T-cell (primary cell): ENCODE measurements around the gene LRRC28. TPM values are rescaled to one million over a fixed set of nuclear protein-coding genes. Genes with fewer than 3 reads are reported as not detected.

Experiments used
- ATAC-seq, 4 experiments: fragments of 200-7000 bp in 3 of 4; fragments of 150-1000 bp in 1 of 4; cut with Tn5 transposase; replicated peaks in 1 of 4; 1 replicate in 3 of 4; 2 replicates in 1 of 4; pipeline ENCODE4 v1.10.0; 2021; ENCODE audit warnings: moderate library complexity in 3 of 4, mild to moderate bottlenecking in 2 of 4, moderate number of reproducible peaks in 1 of 4
- CTCF ChIA-PET, 2 donors: fragments of 300-600 bp; sonication (Branson Sonifier 250); formaldehyde crosslinking; loops; one replicate each; lab custom pipeline; 2022; ENCODE audit warnings: antibody characterized with exemption in 2 of 2; lab: Charles Lee
- POLR2A ChIA-PET, 2 donors: fragments of 300-600 bp; sonication (Branson Sonifier 250); formaldehyde crosslinking; loops; one replicate each; lab custom pipeline; 2022; ENCODE audit warnings: antibody characterized with exemption in 2 of 2; lab: Charles Lee
- DNase-seq, 35 experiments: peaks; one replicate each; pipeline versions ENCODE4 v3.0.0 to v3.0.0-alpha.2; 2013 to 2023
- H3K27ac ChIP-seq: one replicate; pipeline ENCODE4 v1.5.1; 2013; ENCODE audit warnings: low read length
- H3K27me3 ChIP-seq, 2 experiments: replicated peaks in 1 of 2; 1 replicate in 1 of 2; 2 replicates in 1 of 2; pipeline versions ENCODE4 v1.6.1 to v1.7.0; 2013; ENCODE audit warnings: low read length in 1 of 2, mixed read lengths in 1 of 2; ENCODE audit not compliant: control insufficient read depth in 2 of 2, insufficient read depth in 2 of 2; ENCODE audit errors: extremely low read depth in 1 of 2
- H3K36me3 ChIP-seq, 2 donors: 1 replicate in 1 of 2; 2 replicates in 1 of 2; pipeline versions ENCODE4 v1.6.1 to v1.7.0; 2013; ENCODE audit warnings: low read length in 1 of 2; ENCODE audit not compliant: control insufficient read depth in 2 of 2, insufficient read depth in 1 of 2; ENCODE audit errors: extremely low read depth in 1 of 2
- H3K4me1 ChIP-seq, 2 experiments: 1 replicate in 1 of 2; 2 replicates in 1 of 2; pipeline versions ENCODE4 v1.6.1 to v1.7.0; 2013; ENCODE audit warnings: low read length in 2 of 2, mixed read lengths in 1 of 2; ENCODE audit not compliant: insufficient read depth in 2 of 2, control insufficient read depth in 1 of 2; ENCODE audit errors: extremely low read depth in 1 of 2
- H3K4me3 ChIP-seq, 2 donors: 1 replicate in 1 of 2; 2 replicates in 1 of 2; pipeline versions ENCODE4 v1.5.1 to v1.7.0; 2013; ENCODE audit warnings: mild to moderate bottlenecking in 2 of 2, low read length in 1 of 2, moderate library complexity in 1 of 2; ENCODE audit not compliant: control insufficient read depth in 1 of 2; ENCODE audit errors: extremely low read depth in 1 of 2
- H3K9me3 ChIP-seq: 2 replicates; pipeline ENCODE4 v1.7.0; 2013
- H3K27ac Mint-ChIP-seq, 2 donors: one replicate each; pipeline ENCODE4 v1.8.0; 2020 to 2021; ENCODE audit warnings: mild to moderate bottlenecking in 2 of 2, mixed read lengths in 2 of 2
- H3K27me3 Mint-ChIP-seq, 2 donors: one replicate each; pipeline ENCODE4 v1.8.0; 2021 to 2022; ENCODE audit warnings: mixed read lengths in 2 of 2
- H3K36me3 Mint-ChIP-seq: one replicate; pipeline ENCODE4 v1.8.0; 2021; ENCODE audit warnings: mixed read lengths
- H3K4me1 Mint-ChIP-seq, 3 donors: one replicate each; pipeline ENCODE4 v1.8.0; 2020 to 2022; ENCODE audit warnings: mixed read lengths in 3 of 3, mild to moderate bottlenecking in 1 of 3
- H3K4me3 Mint-ChIP-seq, 3 donors: one replicate each; pipeline ENCODE4 v1.8.0; 2020 to 2022; ENCODE audit warnings: mild to moderate bottlenecking in 3 of 3, mixed read lengths in 3 of 3, moderate library complexity in 3 of 3
- H3K9me3 Mint-ChIP-seq, 3 donors: one replicate each; pipeline ENCODE4 v1.8.0; 2020 to 2022; ENCODE audit warnings: mixed read lengths in 3 of 3
- WGBS: methylation state at CpG from one replicate; pipeline ENCODE4 v1.1.5; 2013; ENCODE audit warnings: missing lambda C conversion rate; ENCODE audit not compliant: insufficient coverage; 5-methylcytosine and 5-hydroxymethylcytosine counted together
- total RNA-seq, 35 experiments: library from RNA in 6 of 35; stranded (reverse) in 6 of 35; fragments of 120-200 nt in 1 of 35; gene quantifications; one replicate each; pipeline versions ENCODE4 v1.2.1 to v1.2.4 and lab custom pipeline; 2013 to 2026

Gene LRRC28
- total RNA-seq, 5 donors from 2014 or later (not counting 1 experiment from before 2014, with no cell fraction given), result 14.2 to 20.0 (median 16.5) TPM

DNA sequence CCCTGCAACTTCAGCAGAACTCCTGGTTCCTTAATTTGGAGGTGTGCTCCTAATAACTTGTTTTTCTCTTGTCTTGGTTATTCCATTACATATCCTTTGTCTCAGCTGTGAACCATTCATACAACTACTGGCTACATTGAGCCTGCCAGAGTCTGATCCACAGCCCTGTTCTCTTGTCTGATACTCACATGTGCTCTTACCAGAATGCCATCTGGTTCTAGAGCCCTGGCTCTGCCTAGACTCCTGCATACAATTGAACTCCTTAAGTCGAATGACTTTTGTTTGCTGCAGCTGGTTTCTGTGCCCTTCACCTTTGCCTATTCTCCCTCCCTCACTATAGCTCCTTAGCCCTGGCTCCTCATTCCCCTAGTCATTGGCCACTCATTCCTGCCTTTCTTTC, 85.5 kb downstream of the LRRC28 start:
- WGBS, result 71% methylated on average over 1 of the region's 1 CpG
- no peaks in the 10 kb centered on the region for H3K9me3 ChIP-seq
- Mint-ChIP-seq H3K4me3 (no peak overlapping the region), H3K4me1 (no peaks in the 10 kb centered on the region), H3K27ac (no peak overlapping the region), H3K36me3 (peaks cover 33% of the 10 kb centered on the region), H3K9me3 (no peaks in the 10 kb centered on the region), H3K27me3 (no peaks in the 10 kb centered on the region)
- no peak overlapping the region for H3K27ac ChIP-seq
- DNase-seq (no peak), ATAC-seq (no peak)
- no peaks in the 10 kb centered on the region for H3K4me1 ChIP-seq
- CTCF ChIA-PET, result no interaction called here
- no peaks in the 10 kb centered on the region for H3K27me3 ChIP-seq
- H3K4me3 ChIP-seq, result no peak overlapping the region
- H3K36me3 ChIP-seq, result peaks cover 0 to 2% of the 10 kb centered on the region in 2 donors
- POLR2A ChIA-PET, result no interaction called here

DNA sequence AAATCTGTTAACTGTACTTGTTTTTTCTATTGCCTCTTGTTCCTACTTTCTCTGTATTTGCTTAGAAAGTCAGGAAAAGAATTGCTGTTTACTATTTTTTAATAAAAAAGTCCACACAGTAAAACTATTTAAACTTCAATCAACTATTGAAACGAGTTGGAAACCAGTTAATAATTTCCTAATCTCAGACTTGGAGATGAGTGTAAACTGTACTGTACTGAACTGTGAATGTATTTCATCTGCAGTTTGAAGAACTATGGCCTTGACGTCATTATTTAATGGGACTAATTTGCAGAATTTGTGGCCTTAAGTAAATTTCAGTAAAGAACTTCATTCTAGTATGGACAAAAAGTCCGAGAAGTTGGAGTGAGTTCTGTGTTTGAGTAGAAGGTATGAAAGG, 89.1 kb downstream of the LRRC28 start:
- Mint-ChIP-seq H3K27ac (no peak overlapping the region), H3K9me3 (no peaks in the 10 kb centered on the region), H3K4me1 (peaks cover 4 to 10% (median 7%) of the 10 kb centered on the region in 3 donors), H3K27me3 (no peaks in the 10 kb centered on the region), H3K36me3 (peaks cover 27% of the 10 kb centered on the region), H3K4me3 (no peak overlapping the region)
- POLR2A ChIA-PET, result interaction anchor here (0.7 kb wide), 2 partner anchors 116 to 999 kb away, joined by 5 to 9 read pairs; no protein-coding TSS in a partner anchor
- H3K4me1 ChIP-seq, result no peaks in the 10 kb centered on the region
- H3K9me3 ChIP-seq, result no peaks in the 10 kb centered on the region
- H3K27me3 ChIP-seq, result no peaks in the 10 kb centered on the region
- ATAC-seq (no peak), DNase-seq (no peak)
- 93% methylated on average over 2 of the region's 3 CpGs for WGBS
- H3K4me3 ChIP-seq, result no peak overlapping the region
- peaks cover 0 to 2% of the 10 kb centered on the region in 2 donors for H3K36me3 ChIP-seq
- no peak overlapping the region for H3K27ac ChIP-seq
- CTCF ChIA-PET, result interaction anchor here (0.6 to 6.2 kb wide), 4 partner anchors 110 to 364 kb away, joined by 4 to 51 read pairs (median 7); no protein-coding TSS in a partner anchor

DNA sequence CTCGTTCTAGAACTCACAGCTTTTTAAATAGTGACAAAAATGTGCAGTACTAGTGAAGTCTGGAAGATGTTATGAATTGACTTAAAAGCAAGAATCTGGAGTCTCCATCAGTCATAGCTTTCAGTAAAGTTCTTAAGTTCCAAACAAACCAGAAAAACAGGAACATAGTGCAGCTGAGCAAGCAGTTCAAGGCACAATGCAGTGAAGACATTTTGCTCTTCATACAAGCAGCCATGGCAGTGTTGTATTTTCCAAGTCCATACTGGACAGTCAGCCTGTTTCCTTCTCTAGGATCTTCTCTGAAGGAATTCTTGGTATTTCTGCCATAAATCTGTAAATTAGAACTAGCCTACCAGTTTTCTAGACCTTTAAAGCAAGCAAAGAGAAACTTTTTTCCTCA, 90.5 kb downstream of the LRRC28 start:
- WGBS, result 86% methylated on average over 1 of the region's 1 CpG
- ChIA-PET POLR2A (no interaction called here), CTCF (interaction anchor here in 1 of 2 donors (6.2 kb wide), 1 partner anchor 363 kb away, joined by 51 read pairs; no protein-coding TSS in a partner anchor)
- Mint-ChIP-seq H3K9me3 (no peaks in the 10 kb centered on the region), H3K36me3 (peaks cover 23% of the 10 kb centered on the region), H3K27ac (no peak overlapping the region), H3K27me3 (no peaks in the 10 kb centered on the region), H3K4me1 (peaks cover 4 to 10% (median 7%) of the 10 kb centered on the region in 3 donors), H3K4me3 (no peak overlapping the region)
- Histone ChIP-seq H3K4me3 (no peak overlapping the region), H3K4me1 (no peaks in the 10 kb centered on the region), H3K27me3 (no peaks in the 10 kb centered on the region), H3K9me3 (no peaks in the 10 kb centered on the region), H3K27ac (no peak overlapping the region), H3K36me3 (no peaks in the 10 kb centered on the region)
- DNase-seq (no peak), ATAC-seq (no peak)

DNA sequence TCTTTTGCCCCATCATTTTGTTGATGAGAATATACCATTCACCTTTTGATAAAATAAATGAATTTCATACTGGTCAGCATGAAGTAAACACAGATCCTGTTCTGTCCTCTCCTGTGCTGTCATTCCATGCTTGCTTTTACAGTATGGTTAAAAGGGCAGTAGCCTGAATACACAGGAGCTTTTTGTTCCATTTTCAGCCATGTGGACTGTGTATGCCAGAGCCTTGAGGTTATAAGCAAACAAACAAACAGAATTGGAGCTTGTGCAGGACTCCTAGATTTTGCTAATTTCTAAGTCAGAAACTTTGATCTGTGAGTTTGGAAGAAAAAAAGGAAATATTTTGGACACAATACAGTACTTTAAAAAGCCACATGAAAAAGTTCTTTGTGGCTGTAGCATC, 91.9 kb downstream of the LRRC28 start:
- H3K27ac ChIP-seq, result no peak overlapping the region
- ATAC-seq (no peak), DNase-seq (no peak)
- no peaks in the 10 kb centered on the region for H3K9me3 ChIP-seq
- Mint-ChIP-seq H3K27me3 (no peaks in the 10 kb centered on the region), H3K9me3 (no peaks in the 10 kb centered on the region), H3K4me1 (peaks cover 4 to 10% (median 7%) of the 10 kb centered on the region in 3 donors), H3K4me3 (no peak overlapping the region), H3K27ac (no peak overlapping the region), H3K36me3 (peaks cover 14% of the 10 kb centered on the region)
- CTCF ChIA-PET, result interaction anchor here (1.1 to 6.2 kb wide), 3 partner anchors 71 to 361 kb away, joined by 3 to 51 read pairs (median 4); no protein-coding TSS in a partner anchor
- no peaks in the 10 kb centered on the region for H3K27me3 ChIP-seq
- no peak overlapping the region for H3K4me3 ChIP-seq
- POLR2A ChIA-PET, result no interaction called here
- H3K4me1 ChIP-seq, result no peaks in the 10 kb centered on the region
- H3K36me3 ChIP-seq, result no peaks in the 10 kb centered on the region

DNA sequence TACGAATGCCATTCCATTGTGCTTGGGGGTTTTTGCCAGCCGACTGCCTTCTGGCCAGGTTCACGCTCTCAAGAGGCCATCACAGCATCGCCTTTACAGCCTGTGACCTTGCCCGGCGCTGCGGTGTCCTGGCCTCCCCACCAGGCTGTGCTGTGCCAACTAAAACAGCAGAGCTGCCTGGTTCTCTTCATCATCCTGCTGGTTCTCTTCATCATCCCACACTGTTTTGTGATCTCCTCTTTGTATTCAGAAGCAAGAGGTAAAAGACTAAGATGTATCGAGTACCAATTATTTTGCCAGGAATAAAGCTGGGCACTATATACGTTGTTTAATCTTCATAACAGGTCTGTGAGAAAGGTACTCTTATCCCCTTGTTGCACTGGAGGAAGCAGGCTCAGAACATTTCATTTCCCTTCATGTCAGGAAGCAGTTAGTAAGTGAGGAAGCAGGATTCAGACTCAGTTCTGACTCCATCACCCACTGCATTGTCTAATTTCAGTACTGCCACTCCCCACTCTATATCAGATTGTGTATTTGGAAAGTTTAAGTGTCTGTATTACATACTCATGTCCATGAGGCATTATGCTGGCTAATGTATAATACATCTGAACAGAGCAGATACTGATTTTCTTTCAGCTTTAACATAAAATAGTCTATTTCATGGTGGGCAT, 92.7 kb downstream of the LRRC28 start:
- no peak overlapping the region for H3K27ac Mint-ChIP-seq
- peak in 34 of 35 experiments; percentile 12 to 65 (median 44) for DNase-seq
- H3K27me3 Mint-ChIP-seq, result no peaks in the 10 kb centered on the region
- H3K36me3 Mint-ChIP-seq, result peaks cover 10% of the 10 kb centered on the region
- ChIA-PET POLR2A (no interaction called here), CTCF (interaction anchor here (0.9 to 6.2 kb wide), 6 partner anchors 10 to 389 kb away, joined by 3 to 51 read pairs (median 4); partner anchors contain the start of gene LYSMD4 (in 1 of the 2))
- Histone ChIP-seq H3K27me3 (no peaks in the 10 kb centered on the region), H3K4me1 (no peaks in the 10 kb centered on the region), H3K9me3 (no peaks in the 10 kb centered on the region), H3K36me3 (no peaks in the 10 kb centered on the region), H3K27ac (no peak overlapping the region), H3K4me3 (no peak overlapping the region)
- H3K4me1 Mint-ChIP-seq, result peaks cover 4 to 10% (median 7%) of the 10 kb centered on the region in 3 donors
- H3K9me3 Mint-ChIP-seq, result no peaks in the 10 kb centered on the region
- peak; percentile 78 to 92 (median 83) for ATAC-seq
- H3K4me3 Mint-ChIP-seq, result no peak overlapping the region
- 88% methylated on average over 5 of the region's 9 CpGs for WGBS

DNA sequence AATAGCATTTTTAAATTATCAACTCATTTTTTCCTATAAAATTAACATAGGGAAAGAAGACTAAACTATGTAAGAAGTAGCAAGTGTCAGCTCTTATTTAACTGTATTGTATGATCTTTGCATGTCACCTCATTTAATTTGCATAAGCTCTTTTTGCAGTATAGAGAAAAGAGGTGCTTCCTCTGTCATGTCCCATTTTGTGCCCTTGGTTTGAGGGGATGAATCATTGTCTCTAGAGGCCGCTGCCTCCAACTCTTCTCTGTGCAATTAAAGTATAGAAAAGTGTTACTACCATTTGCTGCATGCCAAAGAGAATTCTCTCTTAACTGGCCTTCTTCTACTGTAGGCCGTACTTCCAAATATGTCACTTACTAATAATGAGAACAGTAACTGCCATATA, 93.4 kb downstream of the LRRC28 start:
- no peak for DNase-seq
- Histone ChIP-seq H3K27me3 (no peaks in the 10 kb centered on the region), H3K4me1 (no peaks in the 10 kb centered on the region), H3K27ac (no peak overlapping the region), H3K36me3 (no peaks in the 10 kb centered on the region), H3K9me3 (no peaks in the 10 kb centered on the region), H3K4me3 (no peak overlapping the region)
- CTCF ChIA-PET, result interaction anchor here (0.9 to 6.2 kb wide), 5 partner anchors 11 to 388 kb away, joined by 3 to 51 read pairs (median 3); partner anchors contain the start of gene LYSMD4 (in 1 of the 2)
- H3K4me3 Mint-ChIP-seq, result no peak overlapping the region
- no peaks in the 10 kb centered on the region for H3K9me3 Mint-ChIP-seq
- no peaks in the 10 kb centered on the region for H3K27me3 Mint-ChIP-seq
- POLR2A ChIA-PET, result no interaction called here
- WGBS, result no CpG with 5 or more reads among the region's 2 CpGs
- peaks cover 4 to 10% (median 7%) of the 10 kb centered on the region in 3 donors for H3K4me1 Mint-ChIP-seq
- ATAC-seq, result no peak
- no peak overlapping the region for H3K27ac Mint-ChIP-seq
- H3K36me3 Mint-ChIP-seq, result peaks cover 16% of the 10 kb centered on the region
